Measurements from ENCODE around the gene HINT1.
A peak's percentile ranks its signal among the peaks of the same experiment; 100 is the strongest.

Gene HINT1

DNA sequence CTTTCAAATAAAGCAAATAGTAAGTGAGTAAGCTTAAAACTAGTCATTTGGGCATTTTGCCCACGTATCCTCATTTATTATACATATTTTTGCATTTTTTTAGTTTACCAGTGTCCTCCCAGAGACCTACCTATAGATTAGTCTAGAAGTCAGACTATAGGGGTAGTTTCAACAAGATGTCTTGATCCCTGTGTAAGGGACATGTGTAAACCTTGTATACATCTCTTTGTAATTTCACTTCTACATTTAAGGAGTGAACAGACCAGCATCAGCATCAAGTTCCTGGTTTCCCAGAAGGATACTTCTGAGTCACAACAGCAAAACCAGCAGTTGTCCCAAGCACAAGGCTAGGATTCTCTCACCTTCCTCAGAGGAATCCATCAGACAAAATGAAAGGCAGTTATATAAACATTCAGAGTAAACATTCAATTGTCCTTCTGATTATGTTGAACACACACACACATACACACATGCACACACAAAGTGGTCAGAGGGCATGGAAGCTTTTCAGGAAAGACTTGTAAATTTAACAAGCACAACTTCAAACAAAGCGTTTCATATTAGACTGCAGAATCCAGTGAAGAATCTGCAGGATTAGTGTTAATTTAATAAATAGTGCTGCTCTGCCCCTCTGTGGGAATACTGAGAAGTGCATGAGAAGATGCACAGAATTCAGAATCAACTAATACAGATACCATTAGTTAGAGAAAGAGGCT lies 55.4 kb downstream of the HINT1 start:
- peak; percentile 4 for DNase-seq

Data from NCI-H1417 treated with DMSO at 0.1 percent for 48 hours (cell line).